ENCODE data around the gene ARHGEF7. TPM values are rescaled to one million over a fixed set of nuclear protein-coding genes. Genes with fewer than 3 reads are reported as not detected.

ARHGEF7 gene
- total RNA-seq, 2 experiments from 2014 or later: 66.9 to 70.2 TPM

DNA sequence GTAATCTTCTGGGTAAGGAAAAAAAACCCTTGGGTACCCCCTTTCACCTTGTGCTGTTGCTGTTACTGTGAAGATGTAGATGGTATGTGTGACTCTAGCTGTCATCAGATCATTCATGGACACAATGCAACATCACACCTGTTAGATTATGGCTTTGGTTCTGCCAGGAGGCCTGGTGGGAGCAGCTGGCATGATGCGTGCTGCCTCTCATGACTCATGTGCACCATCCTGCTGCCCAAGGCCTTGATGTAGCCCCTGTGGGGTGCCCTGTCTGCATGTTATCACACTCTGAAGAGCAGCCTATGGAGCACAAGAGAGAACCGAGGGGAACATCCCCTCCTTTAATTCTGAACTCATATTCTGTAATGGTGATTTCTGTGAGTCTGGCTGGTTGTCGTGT, 147.6 kb downstream of the ARHGEF7 start:
- POLR2A ChIA-PET: no interaction called here
- intact Hi-C loops (cut with DNase I, micrococcal nuclease): no loop called here
- Mint-ChIP-seq H3K36me3 (ENCODE audit: low read depth) (peaks cover 36% of the 10 kb centered on the region), H3K4me1 (peaks cover 3% of the 10 kb centered on the region), H3K9me3 (ENCODE audit: low read depth) (peaks cover 3% of the 10 kb centered on the region), H3K27me3 (no peaks in the 10 kb centered on the region), H3K27ac (no peak overlapping the region), H3K4me3 (no peak overlapping the region)
- ATAC-seq: no peak
- no peak for DNase-seq
- CTCF ChIA-PET: interaction anchor here (0.7 kb wide), 1 partner anchor 195 kb away, joined by 3 read pairs; no protein-coding TSS in a partner anchor

DNA sequence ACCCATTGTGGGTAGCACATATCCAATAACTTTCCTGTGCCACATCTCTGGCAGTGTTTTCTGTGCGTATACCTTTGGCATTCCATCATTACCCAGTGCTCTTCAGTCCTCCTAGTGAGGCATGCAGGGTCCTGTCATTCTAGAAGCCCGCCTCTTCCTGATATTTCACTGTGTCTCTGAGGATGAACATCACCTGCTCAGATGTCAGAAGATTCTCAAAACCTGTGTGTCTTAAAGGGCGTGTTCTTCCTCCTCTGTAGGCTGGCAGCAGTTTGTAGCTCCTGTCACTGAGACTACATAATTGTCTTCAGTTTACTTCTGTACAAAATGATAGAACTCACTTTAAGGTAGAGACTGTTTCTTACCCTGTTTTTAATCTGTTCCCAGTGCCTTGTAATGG, 148.5 kb downstream of the ARHGEF7 start:
- Mint-ChIP-seq H3K9me3 (ENCODE audit: low read depth) (peaks cover 3% of the 10 kb centered on the region), H3K4me3 (no peak overlapping the region), H3K36me3 (ENCODE audit: low read depth) (peaks cover 32% of the 10 kb centered on the region), H3K27me3 (no peaks in the 10 kb centered on the region), H3K4me1 (peaks cover 3% of the 10 kb centered on the region), H3K27ac (no peak overlapping the region)
- ChIA-PET CTCF (no interaction called here), POLR2A (no interaction called here)
- intact Hi-C loops (cut with DNase I, micrococcal nuclease): no loop called here
- ATAC-seq (no peak), DNase-seq (no peak)

GRCh38 chr13:111265006-111265700, 150.0 kb downstream of the ARHGEF7 start:
- no peak overlapping the region for H3K4me3 Mint-ChIP-seq
- ChIA-PET CTCF (interaction anchor here (0.7 kb wide), 1 partner anchor 85 kb away, joined by 3 read pairs; no protein-coding TSS in a partner anchor), POLR2A (interaction anchor here (0.6 kb wide), 1 partner anchor 15 kb away, joined by 3 read pairs; no protein-coding TSS in a partner anchor)
- ATAC-seq (no peak), DNase-seq (no peak)
- H3K27me3 Mint-ChIP-seq: no peaks in the 10 kb centered on the region
- H3K36me3 Mint-ChIP-seq (ENCODE audit: low read depth): peaks cover 25% of the 10 kb centered on the region
- intact Hi-C loops (cut with DNase I, micrococcal nuclease): no loop called here
- peaks cover 3% of the 10 kb centered on the region for H3K4me1 Mint-ChIP-seq
- no peak overlapping the region for H3K27ac Mint-ChIP-seq
- H3K9me3 Mint-ChIP-seq (ENCODE audit: low read depth): no peaks in the 10 kb centered on the region

DNA sequence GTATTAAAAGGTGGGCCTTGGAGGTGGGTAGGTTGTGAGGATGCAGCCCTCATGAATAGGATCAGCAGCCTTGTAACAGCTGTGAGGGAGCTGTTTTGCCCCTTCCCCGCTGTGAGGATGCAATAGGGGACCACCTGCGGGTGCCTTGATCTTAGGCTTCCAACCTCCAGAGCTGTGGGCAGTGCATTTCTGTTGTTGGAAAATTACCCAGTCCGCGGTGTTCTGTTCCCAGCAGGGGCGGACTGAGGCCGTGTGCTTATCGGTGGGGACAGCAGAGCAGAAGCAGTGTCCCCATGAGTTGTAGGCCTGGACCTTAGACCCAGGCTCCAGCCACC, 150.6 kb downstream of the ARHGEF7 start:
- peaks cover 3% of the 10 kb centered on the region for H3K4me1 Mint-ChIP-seq
- no peaks in the 10 kb centered on the region for H3K27me3 Mint-ChIP-seq
- H3K9me3 Mint-ChIP-seq (ENCODE audit: low read depth): no peaks in the 10 kb centered on the region
- H3K27ac Mint-ChIP-seq: no peak overlapping the region
- intact Hi-C loops (cut with DNase I, micrococcal nuclease): no loop called here
- no peak for DNase-seq
- ATAC-seq: no peak
- CTCF ChIA-PET: no interaction called here
- POLR2A ChIA-PET: no interaction called here
- H3K4me3 Mint-ChIP-seq: no peak overlapping the region
- H3K36me3 Mint-ChIP-seq (ENCODE audit: low read depth): peaks cover 27% of the 10 kb centered on the region

- H3K27me3 Mint-ChIP-seq: no peaks in the 10 kb centered on the region
- ChIA-PET CTCF (interaction anchor here (0.6 to 1.5 kb wide), 2 partner anchors 13 to 157 kb away, joined by 3 read pairs; no protein-coding TSS in a partner anchor), POLR2A (no interaction called here)
- peaks cover 26% of the 10 kb centered on the region for H3K36me3 Mint-ChIP-seq (ENCODE audit: low read depth)
- intact Hi-C loops (cut with DNase I, micrococcal nuclease): no loop called here
- ATAC-seq: no peak
- no peaks in the 10 kb centered on the region for H3K9me3 Mint-ChIP-seq (ENCODE audit: low read depth)
- peaks cover 2% of the 10 kb centered on the region for H3K4me1 Mint-ChIP-seq
- H3K4me3 Mint-ChIP-seq: no peak overlapping the region
- DNase-seq: no peak
- no peak overlapping the region for H3K27ac Mint-ChIP-seq
Observed at GRCh38 chr13:111267205-111267604, 152.1 kb downstream of the ARHGEF7 start.

- Mint-ChIP-seq H3K9me3 (ENCODE audit: low read depth) (no peaks in the 10 kb centered on the region), H3K4me3 (no peak overlapping the region), H3K4me1 (no peaks in the 10 kb centered on the region), H3K27me3 (no peaks in the 10 kb centered on the region), H3K36me3 (ENCODE audit: low read depth) (peaks cover 25% of the 10 kb centered on the region), H3K27ac (no peak overlapping the region)
- ChIA-PET POLR2A (no interaction called here), CTCF (interaction anchor here (1.5 kb wide), 1 partner anchor 12 kb away, joined by 3 read pairs; no protein-coding TSS in a partner anchor)
- intact Hi-C loops (cut with DNase I, micrococcal nuclease): no loop called here
- no peak for DNase-seq
- ATAC-seq: no peak
Observed at GRCh38 chr13:111267784-111268183, 152.7 kb downstream of the ARHGEF7 start.

GRCh38 chr13:111269508-111269907, 154.4 kb downstream of the ARHGEF7 start:
- POLR2A ChIA-PET: interaction anchor here (0.5 kb wide), 1 partner anchor 12 kb away, joined by 3 read pairs; no protein-coding TSS in a partner anchor
- DNase-seq (no peak), ATAC-seq (no peak)
- no peaks in the 10 kb centered on the region for H3K4me1 Mint-ChIP-seq
- H3K27me3 Mint-ChIP-seq: no peaks in the 10 kb centered on the region
- CTCF ChIA-PET: interaction anchor here (0.6 kb wide), 1 partner anchor 309 kb away, joined by 3 read pairs; no protein-coding TSS in a partner anchor
- no peak overlapping the region for H3K27ac Mint-ChIP-seq
- no peaks in the 10 kb centered on the region for H3K9me3 Mint-ChIP-seq (ENCODE audit: low read depth)
- H3K36me3 Mint-ChIP-seq (ENCODE audit: low read depth): peaks cover 25% of the 10 kb centered on the region
- intact Hi-C loops (cut with DNase I, micrococcal nuclease): no loop called here
- H3K4me3 Mint-ChIP-seq: no peak overlapping the region

DNA sequence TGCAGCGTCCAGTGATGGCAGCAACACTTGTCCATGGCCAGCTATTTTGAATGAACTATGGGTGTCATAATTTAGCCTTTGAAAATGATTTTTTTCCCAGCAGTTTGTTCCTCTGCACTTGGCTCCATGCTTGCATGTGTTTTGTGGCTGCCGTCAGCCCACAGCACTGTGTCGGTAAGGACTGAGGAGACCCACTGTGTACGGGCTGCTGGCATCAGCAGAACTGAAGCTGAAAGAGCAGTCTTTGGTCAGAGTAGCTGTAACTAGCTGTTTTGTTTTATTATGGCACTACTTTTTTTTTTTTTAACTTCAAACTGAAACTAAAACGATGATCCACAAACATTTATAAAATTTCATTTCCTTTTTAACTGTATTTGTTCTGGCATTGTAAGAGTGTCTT, 155.0 kb downstream of the ARHGEF7 start:
- Mint-ChIP-seq H3K27ac (peak overlapping the region; percentile 26), H3K4me3 (no peak overlapping the region), H3K27me3 (no peaks in the 10 kb centered on the region), H3K36me3 (ENCODE audit: low read depth) (peaks cover 29% of the 10 kb centered on the region), H3K9me3 (ENCODE audit: low read depth) (no peaks in the 10 kb centered on the region), H3K4me1 (peaks cover 2% of the 10 kb centered on the region)
- intact Hi-C loops (cut with DNase I, micrococcal nuclease): no loop called here
- POLR2A ChIA-PET: interaction anchor here (0.5 kb wide), 1 partner anchor 13 kb away, joined by 3 read pairs; no protein-coding TSS in a partner anchor
- DNase-seq: no peak
- no peak for ATAC-seq
- CTCF ChIA-PET: interaction anchor here (0.6 kb wide), 1 partner anchor 310 kb away, joined by 3 read pairs; no protein-coding TSS in a partner anchor

GRCh38 chr13:111270765-111271698, 155.9 kb downstream of the ARHGEF7 start:
- Mint-ChIP-seq H3K27ac (peak overlapping the region; percentile 19), H3K4me1 (peaks cover 11% of the 10 kb centered on the region), H3K9me3 (ENCODE audit: low read depth) (no peaks in the 10 kb centered on the region), H3K4me3 (no peak overlapping the region), H3K27me3 (no peaks in the 10 kb centered on the region), H3K36me3 (ENCODE audit: low read depth) (peaks cover 38% of the 10 kb centered on the region)
- POLR2A ChIA-PET: no interaction called here
- CTCF ChIA-PET: no interaction called here
- ATAC-seq (no peak), DNase-seq (no peak)
- intact Hi-C loops (cut with DNase I, micrococcal nuclease): no loop called here

DNA sequence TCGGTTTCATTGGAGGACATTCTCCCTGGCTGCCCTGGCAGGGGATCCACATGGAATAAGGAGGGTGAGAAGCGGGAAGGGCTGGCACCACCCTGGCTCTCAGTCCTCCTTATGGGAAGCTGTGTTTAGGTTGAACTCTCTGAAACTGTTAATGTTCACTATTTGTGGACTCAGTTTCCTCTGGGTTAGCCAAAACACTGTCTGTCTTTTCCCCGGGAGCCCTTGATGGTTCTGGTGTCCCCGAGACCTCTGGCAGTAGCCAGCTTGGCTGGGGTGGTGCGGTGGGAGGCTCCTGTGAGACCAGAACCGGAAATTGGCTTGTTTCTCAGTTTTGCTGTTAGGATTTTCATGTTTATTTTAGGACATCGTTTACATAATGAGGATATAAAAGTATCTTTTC, 157.0 kb downstream of the ARHGEF7 start:
- Mint-ChIP-seq H3K27me3 (no peaks in the 10 kb centered on the region), H3K36me3 (ENCODE audit: low read depth) (peaks cover 42% of the 10 kb centered on the region), H3K4me1 (peaks cover 19% of the 10 kb centered on the region), H3K9me3 (ENCODE audit: low read depth) (no peaks in the 10 kb centered on the region), H3K4me3 (no peak overlapping the region), H3K27ac (no peak overlapping the region)
- DNase-seq (no peak), ATAC-seq (no peak)
- ChIA-PET POLR2A (no interaction called here), CTCF (no interaction called here)
- intact Hi-C loops (cut with DNase I, micrococcal nuclease): no loop called here

- ATAC-seq (no peak), DNase-seq (no peak)
- intact Hi-C loops (cut with DNase I, micrococcal nuclease): no loop called here
- H3K27ac Mint-ChIP-seq: peak overlapping the region; percentile 64
- H3K9me3 Mint-ChIP-seq (ENCODE audit: low read depth): no peaks in the 10 kb centered on the region
- H3K4me1 Mint-ChIP-seq: peaks cover 19% of the 10 kb centered on the region
- CTCF ChIA-PET: interaction anchor here (0.7 to 1.8 kb wide), 2 partner anchors 208 to 326 kb away, joined by 3 to 6 read pairs; no protein-coding TSS in a partner anchor
- POLR2A ChIA-PET: no interaction called here
- no peaks in the 10 kb centered on the region for H3K27me3 Mint-ChIP-seq
- no peak overlapping the region for H3K4me3 Mint-ChIP-seq
- peaks cover 44% of the 10 kb centered on the region for H3K36me3 Mint-ChIP-seq (ENCODE audit: low read depth)
Observed at GRCh38 chr13:111275382-111275781, 160.3 kb downstream of the ARHGEF7 start.
